ENCODE data around the gene IKZF5.
A peak's percentile ranks its signal among the peaks of the same experiment; 100 is the strongest.

Gene IKZF5

DNA sequence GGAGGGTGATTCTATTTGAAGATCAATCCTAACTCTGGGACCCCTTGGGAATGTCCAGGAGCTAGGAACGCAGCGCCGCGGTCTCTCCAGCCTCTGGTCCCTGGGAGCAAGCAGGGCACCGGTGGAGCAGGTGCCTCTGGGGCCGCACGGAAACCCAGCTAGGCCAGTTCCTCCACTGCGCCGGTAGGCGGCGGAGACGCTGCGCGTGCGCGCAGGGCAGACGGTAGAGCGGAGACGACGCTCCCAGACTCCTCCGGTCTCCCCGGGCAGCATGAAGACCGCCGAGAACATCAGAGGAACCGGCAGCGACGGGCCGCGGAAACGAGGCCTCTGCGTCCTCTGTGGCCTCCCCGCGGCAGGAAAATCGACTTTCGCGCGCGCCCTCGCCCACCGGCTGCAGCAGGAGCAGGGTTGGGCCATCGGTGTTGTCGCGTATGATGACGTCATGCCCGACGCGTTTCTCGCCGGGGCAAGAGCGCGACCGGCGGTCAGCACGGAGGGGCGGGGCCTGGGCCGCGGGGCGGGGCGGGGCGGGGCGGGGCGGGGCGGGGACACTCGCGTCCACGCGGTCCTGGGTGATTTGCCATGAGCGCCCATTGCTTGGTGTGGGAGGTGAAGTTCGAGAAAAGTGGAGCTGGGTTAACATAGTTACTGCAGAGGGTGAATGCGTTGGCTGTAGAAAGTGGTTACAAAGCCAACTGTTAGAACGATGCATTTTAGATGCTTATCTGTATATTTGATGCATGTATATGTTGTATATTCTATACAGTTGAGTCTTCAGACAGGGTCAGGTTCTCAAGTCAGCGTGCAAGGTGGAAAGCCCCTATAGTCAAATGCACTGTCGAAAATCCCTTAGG, 28.2 kb downstream of the IKZF5 start, which contains the start of gene PSTK:
Gene PSTK (plus strand): TSS at position 193 of the 857 bp plus-strand sequence. CDS start 79 bp downstream, at position 272.
- DNase-seq = peak; percentile 89

DNA sequence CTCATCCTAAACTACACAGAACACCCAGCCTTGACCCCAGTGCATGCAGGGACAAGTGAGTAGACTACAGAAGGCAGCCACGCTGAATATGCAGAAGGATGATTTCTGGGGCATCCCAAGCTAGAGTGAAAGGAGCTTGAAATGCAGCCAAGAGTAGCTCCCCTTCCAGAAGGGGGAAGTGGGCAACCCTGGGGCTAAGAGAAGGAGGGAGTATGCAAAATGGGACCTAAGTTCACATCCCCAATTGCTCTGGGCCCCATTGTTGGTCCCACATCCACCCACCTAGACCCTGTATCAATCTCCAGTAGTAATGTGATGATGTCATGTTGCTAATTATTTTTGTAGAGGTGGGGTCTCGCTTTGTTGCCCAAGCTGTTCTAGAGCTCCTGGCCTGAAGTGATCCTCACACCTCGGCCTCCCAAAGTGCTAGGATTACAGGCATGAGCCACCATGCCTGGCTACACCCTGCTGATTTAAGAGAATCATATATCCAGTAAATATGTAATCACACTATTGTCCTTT, 34.0 kb downstream of the IKZF5 start:
- no peak for DNase-seq

DNA sequence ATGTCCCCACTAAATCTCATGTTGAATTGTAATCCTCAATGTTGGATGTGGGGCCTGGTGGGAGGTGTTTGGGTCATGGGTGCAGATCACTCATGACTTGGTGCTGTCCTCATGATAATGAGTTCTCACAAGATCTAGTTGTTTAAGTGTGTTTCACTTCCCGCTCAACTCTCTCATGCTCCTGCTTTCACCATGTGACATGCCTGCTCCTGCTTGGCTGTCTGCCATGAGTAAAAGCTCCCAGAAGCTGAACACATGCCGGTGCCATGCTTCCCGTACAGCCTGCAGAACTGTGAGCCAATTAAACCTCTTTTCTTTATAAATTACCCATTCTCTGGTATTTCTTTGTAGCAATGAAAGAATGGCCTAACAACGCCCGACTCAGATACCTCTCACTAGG, 34.6 kb downstream of the IKZF5 start:
- DNase-seq = no peak

DNA sequence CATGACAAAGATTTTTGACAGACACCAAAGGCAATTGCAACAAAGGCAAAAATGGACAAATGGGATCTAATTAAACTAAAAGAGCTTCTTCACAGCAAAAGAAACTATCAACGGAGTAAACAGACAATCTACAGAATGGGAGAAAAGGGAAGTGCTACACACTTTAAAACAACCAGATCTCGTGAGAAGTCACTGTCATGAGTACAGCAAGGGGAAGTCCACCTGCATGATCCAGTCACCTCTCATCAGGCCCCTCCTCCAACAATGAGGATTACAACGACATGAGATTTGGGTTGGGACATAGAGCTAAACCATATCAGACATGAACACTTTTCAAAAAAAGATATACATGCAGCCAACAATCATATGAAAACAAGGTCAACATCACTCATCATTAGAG, 39.9 kb downstream of the IKZF5 start:
- no peak for DNase-seq

DNA sequence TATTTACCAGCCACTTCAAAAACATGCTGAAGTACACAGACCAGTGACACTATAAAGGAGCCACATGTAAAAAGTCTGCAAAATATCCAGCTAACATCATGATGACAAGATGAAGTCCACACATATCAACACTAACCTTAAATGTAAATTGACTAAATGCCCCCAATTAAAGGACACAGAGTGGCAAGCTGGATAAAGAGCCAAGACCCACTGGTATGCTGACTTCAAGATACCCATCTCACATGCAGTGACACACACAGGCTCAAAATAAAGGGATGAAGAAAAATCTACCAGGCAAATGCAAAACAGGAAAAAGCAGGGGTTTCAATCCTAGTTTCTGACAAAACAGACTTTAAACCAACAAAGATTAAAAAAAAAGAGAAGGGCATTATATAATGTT, 41.7 kb downstream of the IKZF5 start:
- DNase-seq = no peak

DNA sequence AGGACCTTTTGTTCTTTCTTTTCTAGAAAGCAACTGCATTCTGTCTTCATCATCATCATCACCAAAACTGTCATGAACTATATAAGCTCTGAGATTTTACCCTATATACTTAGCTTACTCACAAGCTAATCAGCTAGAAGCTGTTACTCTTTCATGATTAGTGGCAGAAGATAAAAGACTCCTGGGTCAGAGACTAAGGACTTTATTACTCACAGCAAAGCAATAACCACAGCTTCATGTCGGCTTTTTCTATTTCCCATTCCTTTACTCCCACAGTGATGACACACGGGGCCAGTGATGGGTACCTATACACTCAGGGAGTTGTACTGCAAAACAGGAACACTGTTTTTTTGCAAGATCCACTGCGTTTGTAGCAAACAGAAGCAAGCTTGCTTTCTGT, 46.2 kb downstream of the IKZF5 start:
- DNase-seq = no peak

DNA sequence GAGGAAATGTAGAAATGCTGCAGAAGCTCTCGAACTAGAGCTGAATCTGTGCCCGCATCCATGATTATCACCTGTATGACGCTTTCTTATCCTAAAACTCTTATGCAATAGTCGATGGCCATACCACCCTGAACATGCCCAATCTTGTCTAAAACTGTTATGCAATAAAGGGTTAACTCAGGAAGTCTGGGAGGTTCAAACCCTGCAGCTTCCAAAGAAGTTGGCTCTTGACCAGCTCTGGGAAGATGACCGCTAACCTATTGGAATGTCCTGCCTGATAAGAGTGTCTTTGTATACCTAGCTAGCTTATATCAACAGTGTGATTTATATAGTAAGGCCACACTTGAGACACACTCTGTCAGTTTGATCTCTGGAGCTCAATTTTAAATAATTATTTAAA, 51.1 kb downstream of the IKZF5 start:
- no peak for DNase-seq

DNA sequence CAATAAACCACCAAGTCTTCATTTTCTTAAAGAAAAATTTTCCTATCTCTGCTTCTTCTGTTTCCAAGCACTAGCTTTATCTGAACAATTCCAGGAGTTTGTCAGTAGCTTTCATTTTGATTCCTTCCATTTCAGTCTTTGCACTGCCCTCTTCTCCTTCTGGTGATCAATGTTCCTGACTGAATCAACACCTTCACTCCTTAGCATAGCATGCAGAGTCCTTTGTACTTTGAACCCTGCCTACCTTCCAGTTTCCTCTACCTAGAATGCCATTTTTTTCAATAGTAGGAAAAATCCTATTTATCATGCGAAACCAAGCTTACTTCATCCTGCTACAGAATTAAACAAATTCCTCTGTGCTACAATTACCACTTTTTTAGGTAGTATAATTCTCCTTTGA, 52.7 kb downstream of the IKZF5 start:
- DNase-seq = no peak

DNA sequence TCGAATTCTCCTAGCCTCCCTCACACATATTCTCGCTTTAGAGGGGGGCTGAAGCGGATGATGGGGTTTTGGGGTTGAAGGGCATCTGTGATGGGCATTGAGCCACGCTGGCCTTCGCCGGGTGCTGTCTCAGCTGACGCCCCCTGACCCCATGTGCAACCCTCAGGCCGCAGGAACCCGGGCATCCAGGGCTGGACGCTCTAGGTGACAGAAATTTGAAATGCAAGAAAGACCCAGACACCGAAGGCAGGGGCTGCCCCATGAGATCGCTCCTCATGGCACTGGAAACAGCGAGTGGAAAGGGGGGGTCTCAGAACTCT, 53.9 kb downstream of the IKZF5 start:
- DNase-seq = no peak

DNA sequence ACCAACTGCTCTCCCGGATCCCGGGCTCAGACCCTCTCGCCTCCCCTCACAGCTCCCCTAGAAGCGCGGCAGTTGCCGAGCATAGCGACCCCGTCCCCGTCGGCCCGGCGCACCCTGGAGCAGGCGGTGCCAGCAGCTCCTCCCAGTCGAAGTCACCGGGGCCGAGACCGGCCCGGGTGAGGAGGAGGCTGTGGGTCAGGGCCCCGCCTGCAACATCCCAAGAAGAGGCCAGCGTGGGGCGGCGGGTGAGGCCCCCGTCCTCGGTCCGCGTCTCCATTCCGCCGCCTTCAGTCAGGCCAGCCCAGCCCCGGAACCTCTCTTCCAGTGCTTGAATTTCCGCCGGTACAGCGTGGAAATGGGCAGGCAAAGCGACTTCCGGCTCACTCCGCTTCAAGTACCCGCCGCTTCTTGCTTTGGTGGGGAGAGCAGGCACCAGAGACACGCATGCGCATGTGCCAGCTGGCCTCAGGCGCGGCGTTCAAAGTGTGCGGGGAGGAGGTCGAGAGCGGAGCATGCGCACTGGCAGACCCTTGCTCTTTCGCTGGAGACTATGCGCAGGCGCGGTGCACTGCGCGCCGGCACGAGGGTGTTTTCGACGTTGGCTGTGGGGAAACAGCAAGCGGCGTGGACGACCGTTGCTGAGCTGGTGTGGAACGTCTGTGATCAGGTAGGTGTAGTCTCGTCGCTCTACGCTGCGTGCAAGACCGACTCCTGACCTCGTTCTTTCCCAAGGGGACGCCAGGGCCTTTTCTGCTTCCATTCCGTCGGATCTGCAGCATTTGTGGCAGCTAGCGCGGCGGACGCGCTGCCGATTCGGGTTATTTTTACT, 54.5 kb downstream of the IKZF5 start, which contains the start of gene C10orf88:
Gene C10orf88 (minus strand): TSS at position 326 of the 829 bp plus-strand sequence. CDS start 49 bp downstream, at position 277.
- DNase-seq = peak; percentile 98

DNA sequence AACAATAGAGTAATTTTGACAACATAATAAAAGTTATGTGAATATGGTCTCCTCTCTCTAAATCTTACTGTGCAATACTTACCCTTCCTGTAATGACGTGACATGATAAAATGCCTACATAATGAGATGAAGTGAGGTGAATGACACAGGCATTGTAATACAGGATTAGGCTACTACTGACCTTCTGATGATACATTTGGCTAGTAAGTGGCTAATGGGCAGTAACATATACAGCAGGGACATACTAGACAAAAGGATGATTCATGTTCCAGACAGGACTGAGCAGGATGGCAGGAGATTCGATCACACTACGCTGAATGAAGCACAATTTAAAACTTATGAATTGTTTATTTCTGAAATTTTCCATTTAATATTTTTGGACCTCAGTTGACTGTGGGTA, 59.3 kb downstream of the IKZF5 start:
- no peak for DNase-seq
